Activated CD4-positive, alpha-beta T cell treated with anti-CD3 and anti-CD28 coated beads, Interleukin-2, amount 10 ng/mL, durations not matched to agents 7 days and 5 days (primary cell): ENCODE data around the gene NEIL3. TPM values are rescaled to one million over a fixed set of nuclear protein-coding genes. Genes with fewer than 3 reads are reported as not detected.

Source experiments
- CTCF ChIA-PET: fragments of 350-600 bp; sonication (Branson Sonifier 250); formaldehyde crosslinking; loops from one replicate; lab custom pipeline; 2021; ENCODE audit warnings: antibody characterized with exemption; lab: Charles Lee
- POLR2A ChIA-PET: fragments of 350-600 bp; sonication (Branson Sonifier 250); formaldehyde crosslinking; loops from one replicate; lab custom pipeline; 2021; ENCODE audit warnings: antibody characterized with exemption; lab: Charles Lee
- DNase-seq: peaks from one replicate; pipeline ENCODE4 v3.0.0-alpha.2; 2020
- H3K27ac Mint-ChIP-seq: one replicate; pipeline ENCODE4 v1.8.0; 2021; ENCODE audit warnings: mild to moderate bottlenecking, moderate library complexity, mixed read lengths
- H3K27me3 Mint-ChIP-seq: one replicate; pipeline ENCODE4 v1.8.0; 2021; ENCODE audit warnings: mixed read lengths
- H3K36me3 Mint-ChIP-seq: one replicate; pipeline ENCODE4 v1.8.0; 2021; ENCODE audit warnings: low read depth, mixed read lengths
- H3K4me1 Mint-ChIP-seq: one replicate; pipeline ENCODE4 v1.8.0; 2021; ENCODE audit warnings: mixed read lengths
- H3K4me3 Mint-ChIP-seq: one replicate; pipeline ENCODE4 v1.8.0; 2021; ENCODE audit warnings: mild to moderate bottlenecking, moderate library complexity, mixed read lengths
- H3K9me3 Mint-ChIP-seq: one replicate; pipeline ENCODE4 v1.8.0; 2021; ENCODE audit warnings: mixed read lengths
- total RNA-seq, 2 experiments: library from RNA; stranded (reverse); gene quantifications; one replicate each; pipeline ENCODE4 v1.2.3, GENCODE V29; 2021

Gene NEIL3
- total RNA-seq, 2 experiments from 2014 or later = 34.6 to 38.9 TPM

DNA sequence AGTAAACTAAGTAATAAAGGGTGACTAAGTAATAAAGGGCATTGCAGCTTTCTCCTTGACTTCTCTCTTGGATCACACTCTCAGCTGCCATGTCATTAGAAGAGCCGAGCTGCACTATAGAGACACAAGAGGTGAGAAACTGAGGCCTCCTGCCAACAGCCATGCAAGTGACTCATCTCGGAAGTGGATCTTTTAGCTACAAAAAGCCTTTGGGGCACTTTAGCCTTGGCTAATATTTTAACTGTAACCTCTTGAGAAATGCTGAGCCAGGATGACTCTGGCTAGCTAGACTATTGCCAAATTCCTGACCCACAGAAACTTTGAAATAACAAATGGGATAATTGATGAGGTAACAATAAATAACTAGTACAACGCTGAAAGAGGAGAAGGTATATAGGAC lies 1.5 kb upstream of the NEIL3 start:
- POLR2A ChIA-PET = interaction anchor here (2.0 kb wide), 1 partner anchor 134 kb away, joined by 11 read pairs; the partner anchor contains the start of gene AGA
- H3K36me3 Mint-ChIP-seq = peaks cover 23% of the 10 kb centered on the region
- no peak overlapping the region for H3K27ac Mint-ChIP-seq
- DNase-seq = no peak
- H3K9me3 Mint-ChIP-seq = peaks cover 4% of the 10 kb centered on the region
- peaks cover 3% of the 10 kb centered on the region for H3K27me3 Mint-ChIP-seq
- CTCF ChIA-PET = interaction anchor here (1.2 to 1.4 kb wide), 2 partner anchors 12 to 31 kb away, joined by 3 read pairs; no protein-coding TSS in a partner anchor
- H3K4me1 Mint-ChIP-seq = peaks cover 42% of the 10 kb centered on the region
- no peak overlapping the region for H3K4me3 Mint-ChIP-seq

- DNase-seq = peak; percentile 38
- peak overlapping the region; percentile 94 for H3K27ac Mint-ChIP-seq
- H3K36me3 Mint-ChIP-seq = peaks cover 32% of the 10 kb centered on the region
- ChIA-PET POLR2A (interaction anchor here (0.8 to 2.0 kb wide), 2 partner anchors 58 to 134 kb away, joined by 3 to 11 read pairs; partner anchors contain the start of gene AGA), CTCF (interaction anchor here (0.7 to 1.7 kb wide), 6 partner anchors 11 to 59 kb away, joined by 3 to 5 read pairs (median 4); no protein-coding TSS in a partner anchor)
- peaks cover 4% of the 10 kb centered on the region for H3K9me3 Mint-ChIP-seq
- peaks cover 50% of the 10 kb centered on the region for H3K4me1 Mint-ChIP-seq
- H3K27me3 Mint-ChIP-seq = no peaks in the 10 kb centered on the region
- peak overlapping the region; percentile 92 for H3K4me3 Mint-ChIP-seq
These were observed 690 bp upstream of the NEIL3 start for GRCh38 chr4:177308847-177309521.

DNA sequence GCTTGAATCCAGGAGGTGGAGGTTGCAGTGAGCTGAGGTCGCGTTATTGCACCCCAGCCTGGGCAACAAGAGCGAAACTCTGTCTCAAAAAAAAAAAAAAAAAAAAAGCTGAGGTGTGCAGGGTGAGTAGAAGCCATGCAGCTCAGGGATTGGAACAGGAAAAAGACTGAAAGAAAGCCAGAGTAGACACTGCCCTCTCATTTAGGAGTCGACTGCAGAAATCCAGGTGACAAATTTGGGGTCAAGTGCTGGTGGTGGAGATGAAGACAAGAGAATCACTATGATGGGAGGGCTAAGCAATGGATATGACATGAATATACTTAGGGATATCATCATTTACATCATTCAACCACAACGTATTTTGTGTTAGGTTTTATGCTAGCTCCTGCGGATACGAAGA lies 1.9 kb downstream of the NEIL3 start:
- peak overlapping the region; percentile 92 for H3K4me3 Mint-ChIP-seq
- POLR2A ChIA-PET = interaction anchor here (0.6 kb wide), 1 partner anchor 131 kb away, joined by 3 read pairs; the partner anchor contains the start of gene AGA
- no peak for DNase-seq
- H3K27ac Mint-ChIP-seq = peak overlapping the region; percentile 78
- CTCF ChIA-PET = interaction anchor here (0.7 to 1.9 kb wide), 2 partner anchors 11 to 16 kb away, joined by 4 read pairs; no protein-coding TSS in a partner anchor
- H3K36me3 Mint-ChIP-seq = peaks cover 48% of the 10 kb centered on the region
- peaks cover 75% of the 10 kb centered on the region for H3K4me1 Mint-ChIP-seq
- H3K27me3 Mint-ChIP-seq = no peaks in the 10 kb centered on the region
- peaks cover 4% of the 10 kb centered on the region for H3K9me3 Mint-ChIP-seq

DNA sequence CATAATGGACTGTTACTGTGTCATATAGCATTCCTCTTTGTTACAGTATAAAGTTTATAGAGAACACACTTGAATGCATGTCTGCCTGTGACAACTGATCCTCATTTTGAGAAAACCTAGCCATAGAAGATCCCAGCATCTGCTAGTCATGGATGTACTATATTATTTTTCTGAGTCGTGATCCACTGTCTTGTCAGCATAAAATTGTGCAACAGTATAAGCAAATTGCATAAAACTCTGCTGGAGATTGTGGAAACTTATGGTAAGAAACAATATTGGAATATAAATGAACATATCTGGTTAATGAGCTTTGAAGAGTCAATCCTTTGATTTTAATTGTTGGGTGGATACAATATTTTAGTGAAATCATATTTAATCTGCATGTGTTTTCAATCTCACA lies 3.6 kb downstream of the NEIL3 start:
- ChIA-PET CTCF (interaction anchor here (1.5 to 1.8 kb wide), 3 partner anchors 9 to 19 kb away, joined by 3 to 6 read pairs (median 3); no protein-coding TSS in a partner anchor), POLR2A (no interaction called here)
- Mint-ChIP-seq H3K9me3 (no peaks in the 10 kb centered on the region), H3K27ac (no peak overlapping the region), H3K27me3 (no peaks in the 10 kb centered on the region), H3K4me1 (peaks cover 83% of the 10 kb centered on the region), H3K4me3 (no peak overlapping the region), H3K36me3 (peaks cover 54% of the 10 kb centered on the region)
- no peak for DNase-seq

GRCh38 chr4:177315767-177316464 lies 6.2 kb downstream of the NEIL3 start:
- ChIA-PET POLR2A (no interaction called here), CTCF (interaction anchor here (1.1 kb wide), 1 partner anchor 23 kb away, joined by 4 read pairs; no protein-coding TSS in a partner anchor)
- H3K9me3 Mint-ChIP-seq = no peaks in the 10 kb centered on the region
- peaks cover 57% of the 10 kb centered on the region for H3K36me3 Mint-ChIP-seq
- no peaks in the 10 kb centered on the region for H3K27me3 Mint-ChIP-seq
- peak overlapping the region; percentile 82 for H3K27ac Mint-ChIP-seq
- H3K4me3 Mint-ChIP-seq = peak overlapping the region; percentile 53
- no peak for DNase-seq
- peaks cover 92% of the 10 kb centered on the region for H3K4me1 Mint-ChIP-seq

DNA sequence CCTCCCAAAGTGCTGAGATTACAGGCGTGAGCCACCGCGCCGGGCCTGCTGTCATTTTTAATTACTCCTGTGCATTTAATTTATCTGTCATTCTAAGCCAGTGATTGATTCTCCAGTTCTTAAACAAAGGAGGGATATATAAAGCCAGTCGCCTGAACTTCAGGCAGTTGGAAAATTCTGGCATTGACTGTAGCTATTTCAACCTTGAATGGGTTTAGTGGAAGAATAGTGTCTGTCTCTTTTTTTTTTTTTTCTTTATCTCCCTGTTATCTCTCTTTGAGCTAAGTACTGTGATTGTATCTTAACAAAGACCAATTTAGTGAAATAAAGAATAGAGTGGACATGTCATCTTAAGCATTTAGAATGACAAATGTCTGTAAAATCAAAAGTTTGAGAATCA lies 11.0 kb downstream of the NEIL3 start:
- peak overlapping the region; percentile 84 for H3K27ac Mint-ChIP-seq
- ChIA-PET CTCF (interaction anchor here (0.7 to 2.5 kb wide), 3 partner anchors 11 to 36 kb away, joined by 3 to 6 read pairs (median 5); no protein-coding TSS in a partner anchor), POLR2A (no interaction called here)
- H3K4me3 Mint-ChIP-seq = no peak overlapping the region
- no peaks in the 10 kb centered on the region for H3K9me3 Mint-ChIP-seq
- DNase-seq = no peak
- peaks cover 56% of the 10 kb centered on the region for H3K36me3 Mint-ChIP-seq
- H3K4me1 Mint-ChIP-seq = peaks cover 83% of the 10 kb centered on the region
- H3K27me3 Mint-ChIP-seq = no peaks in the 10 kb centered on the region

GRCh38 chr4:177321647-177322046 lies 12.0 kb downstream of the NEIL3 start:
- H3K36me3 Mint-ChIP-seq = peaks cover 60% of the 10 kb centered on the region
- CTCF ChIA-PET = interaction anchor here (1.0 to 2.5 kb wide), 3 partner anchors 10 to 12 kb away, joined by 3 to 6 read pairs (median 4); no protein-coding TSS in a partner anchor
- POLR2A ChIA-PET = no interaction called here
- peak overlapping the region; percentile 11 for H3K27ac Mint-ChIP-seq
- no peaks in the 10 kb centered on the region for H3K27me3 Mint-ChIP-seq
- H3K9me3 Mint-ChIP-seq = no peaks in the 10 kb centered on the region
- no peak for DNase-seq
- H3K4me3 Mint-ChIP-seq = no peak overlapping the region
- peaks cover 79% of the 10 kb centered on the region for H3K4me1 Mint-ChIP-seq

- DNase-seq = no peak
- ChIA-PET POLR2A (no interaction called here), CTCF (interaction anchor here (0.8 to 2.5 kb wide), 4 partner anchors 9 to 70 kb away, joined by 3 to 6 read pairs (median 4); no protein-coding TSS in a partner anchor)
- H3K27me3 Mint-ChIP-seq = no peaks in the 10 kb centered on the region
- no peak overlapping the region for H3K4me3 Mint-ChIP-seq
- H3K4me1 Mint-ChIP-seq = peaks cover 76% of the 10 kb centered on the region
- peaks cover 63% of the 10 kb centered on the region for H3K36me3 Mint-ChIP-seq
- no peak overlapping the region for H3K27ac Mint-ChIP-seq
- H3K9me3 Mint-ChIP-seq = no peaks in the 10 kb centered on the region
These were observed 12.6 kb downstream of the NEIL3 start for GRCh38 chr4:177322266-177322665.

- no peak overlapping the region for H3K4me3 Mint-ChIP-seq
- peaks cover 67% of the 10 kb centered on the region for H3K36me3 Mint-ChIP-seq
- ChIA-PET POLR2A (no interaction called here), CTCF (interaction anchor here (0.8 to 2.0 kb wide), 2 partner anchors 11 to 70 kb away, joined by 4 read pairs; no protein-coding TSS in a partner anchor)
- no peaks in the 10 kb centered on the region for H3K9me3 Mint-ChIP-seq
- peaks cover 73% of the 10 kb centered on the region for H3K4me1 Mint-ChIP-seq
- H3K27me3 Mint-ChIP-seq = no peaks in the 10 kb centered on the region
- peak overlapping the region; percentile 58 for H3K27ac Mint-ChIP-seq
- no peak for DNase-seq
These were observed 13.2 kb downstream of the NEIL3 start for GRCh38 chr4:177322881-177323280.

GRCh38 chr4:177323416-177323815 lies 13.7 kb downstream of the NEIL3 start:
- Mint-ChIP-seq H3K27me3 (no peaks in the 10 kb centered on the region), H3K4me3 (no peak overlapping the region), H3K9me3 (peaks cover under 1% of the 10 kb centered on the region), H3K36me3 (peaks cover 68% of the 10 kb centered on the region), H3K27ac (peak overlapping the region; percentile 58), H3K4me1 (peaks cover 72% of the 10 kb centered on the region)
- CTCF ChIA-PET = interaction anchor here (2.0 kb wide), 1 partner anchor 12 kb away, joined by 4 read pairs; no protein-coding TSS in a partner anchor
- POLR2A ChIA-PET = no interaction called here
- DNase-seq = no peak

GRCh38 chr4:177332119-177332518 lies 22.4 kb downstream of the NEIL3 start:
- ChIA-PET POLR2A (no interaction called here), CTCF (interaction anchor here (1.0 to 1.8 kb wide), 2 partner anchors 11 to 18 kb away, joined by 3 to 6 read pairs; no protein-coding TSS in a partner anchor)
- Mint-ChIP-seq H3K27ac (no peak overlapping the region), H3K9me3 (peaks cover 11% of the 10 kb centered on the region), H3K36me3 (peaks cover 58% of the 10 kb centered on the region), H3K27me3 (no peaks in the 10 kb centered on the region), H3K4me3 (no peak overlapping the region), H3K4me1 (peaks cover 25% of the 10 kb centered on the region)
- DNase-seq = no peak
